NCI-H146 (cell line): Measurements from ENCODE around the gene ATF6.

Source experiments
- DNase-seq: peaks from one replicate; lab custom pipeline; 2025; lab: John Stamatoyannopoulos, UW

The ATF6 gene

GRCh38 chr1:162003061-162003829 lies 237.1 kb downstream of the ATF6 start:
- no peak for DNase-seq

- DNase-seq, result no peak
These were observed 237.7 kb downstream of the ATF6 start for GRCh38 chr1:162003830-162004215.

- no peak for DNase-seq
These were observed 238.4 kb downstream of the ATF6 start for GRCh38 chr1:162004441-162004950.

- DNase-seq, result no peak
These were observed 240.0 kb downstream of the ATF6 start for GRCh38 chr1:162006081-162006480.

- DNase-seq, result no peak
These were observed 241.3 kb downstream of the ATF6 start for GRCh38 chr1:162007466-162007865.

GRCh38 chr1:162008799-162009198 lies 242.7 kb downstream of the ATF6 start:
- DNase-seq, result peak; percentile 41

GRCh38 chr1:162009501-162010174 lies 243.5 kb downstream of the ATF6 start:
- DNase-seq, result no peak

- no peak for DNase-seq
These were observed 244.0 kb downstream of the ATF6 start for GRCh38 chr1:162010175-162010506.

GRCh38 chr1:162011337-162012012 lies 245.4 kb downstream of the ATF6 start:
- DNase-seq, result no peak

GRCh38 chr1:162013289-162013688 lies 247.2 kb downstream of the ATF6 start:
- DNase-seq, result no peak
